HepG2 (cell line): Measurements from ENCODE around the gene QKI. TPM values are rescaled to one million over a fixed set of nuclear protein-coding genes. Genes with fewer than 3 reads are reported as not detected.

Experiments used
- AGO2 ChIP-seq: fragments of 200-400 bp; formaldehyde crosslinking; optimal IDR thresholded peaks from 2 replicates; pipeline ENCODE3; 2017; ENCODE audit warnings: mild to moderate bottlenecking, low read depth, low read length, moderate library complexity
- CHCHD3 ChIP-seq: sonication (generic); formaldehyde crosslinking; IDR thresholded peaks from 2 replicates; pipeline ENCODE4 v1.8.0; 2022; ENCODE audit warnings: mild to moderate bottlenecking, missing genetic modification reagents, moderate library complexity
- KLF12 ChIP-seq: sonication (generic); formaldehyde crosslinking; IDR thresholded peaks from 2 replicates; pipeline ENCODE4 v1.4.0; 2020; ENCODE audit warnings: missing genetic modification reagents, borderline replicate concordance
- MAZ ChIP-seq, 2 experiments: sonication (generic) in 1 of 2; formaldehyde crosslinking in 1 of 2; IDR thresholded peaks; 2 replicates each; pipeline versions ENCODE4 v1.5.0 to v1.6.1; 2012 to 2020; ENCODE audit warnings: low read depth in 2 of 2, mild to moderate bottlenecking in 2 of 2, borderline replicate concordance in 1 of 2, improper control_type of control experiment in 1 of 2, low read length in 1 of 2, missing genetic modification reagents in 1 of 2, moderate library complexity in 1 of 2
- NFYB ChIP-seq: sonication (generic); formaldehyde crosslinking; IDR thresholded peaks from 2 replicates; pipeline ENCODE4 v1.4.0; 2020; ENCODE audit warnings: missing genetic modification reagents
- NR1H2 ChIP-seq: sonication (generic); formaldehyde crosslinking; IDR thresholded peaks from 2 replicates; pipeline ENCODE4 v1.8.1; 2022; ENCODE audit warnings: low read depth, missing genetic modification reagents, borderline replicate concordance
- ONECUT2 ChIP-seq: sonication (generic); formaldehyde crosslinking; IDR thresholded peaks from 2 replicates; pipeline ENCODE4 v1.4.0; 2020; ENCODE audit warnings: missing genetic modification reagents
- POGZ ChIP-seq: sonication (generic); formaldehyde crosslinking; IDR thresholded peaks from 2 replicates; pipeline ENCODE4 v1.4.0; 2020; ENCODE audit warnings: mild to moderate bottlenecking, missing genetic modification reagents
- RXRA ChIP-seq: sonication (generic); formaldehyde crosslinking; IDR thresholded peaks from 2 replicates; pipeline ENCODE4 v1.5.1; 2020; ENCODE audit warnings: missing genetic modification reagents
- TAF15 ChIP-seq: fragments of 200-400 bp; formaldehyde crosslinking; IDR thresholded peaks from one replicate; pipeline ENCODE4 v1.6.1; 2018; ENCODE audit warnings: mild to moderate bottlenecking, low read depth, low read length; ENCODE audit not compliant: poor library complexity, severe bottlenecking
- TBP ChIP-seq: sonication (generic); formaldehyde crosslinking; IDR thresholded peaks from 2 replicates; pipeline ENCODE4 v1.5.0; 2020; ENCODE audit warnings: missing genetic modification reagents
- TBX2 ChIP-seq: sonication (generic); formaldehyde crosslinking; IDR thresholded peaks from 2 replicates; pipeline ENCODE4 v1.5.0; 2020; ENCODE audit warnings: missing genetic modification reagents, mild to moderate bottlenecking, borderline replicate concordance
- ZFP36L1 ChIP-seq: sonication (generic); formaldehyde crosslinking; IDR thresholded peaks from 2 replicates; pipeline ENCODE4 v1.8.0; 2022; ENCODE audit warnings: mild to moderate bottlenecking, missing genetic modification reagents, moderate library complexity
- ZNF589 ChIP-seq: sonication (generic); formaldehyde crosslinking; conservative IDR thresholded peaks from 2 replicates; pipeline ENCODE4 v1.8.0; 2022; ENCODE audit warnings: mild to moderate bottlenecking, moderate library complexity, missing genetic modification reagents
- polyA plus RNA-seq, 8 experiments: library from polyadenylated mRNA; depleted of rRNA in 3 of 8; stranded (reverse) in 7 of 8; unstranded in 1 of 8; fragments of >200 nt; fragmentation: Illumina TruSeq in 4 of 8; extraction: Trizol in 4 of 8; gene quantifications; 2 replicates each; pipeline versions ENCODE4 v1.2.1 to v1.2.3, GENCODE V29; 2011 to 2016; ENCODE audit warnings: low read depth in 4 of 8, missing spikeins in 1 of 8, mixed read lengths in 1 of 8; ENCODE audit not compliant: insufficient read depth in 1 of 8
- total RNA-seq, 5 experiments: library from RNA; depleted of rRNA; stranded (reverse); fragments of >200 nt; fragmentation: Illumina TruSeq; extraction: Trizol; gene quantifications; 2 replicates each; pipeline ENCODE4 v1.2.3, GENCODE V29; 2016; ENCODE audit warnings: low read depth in 1 of 5
- TF ChIP-seq, protein P1 (sequence below): sonication (generic); formaldehyde crosslinking; IDR thresholded peaks from 2 replicates; pipeline ENCODE4 v1.4.0; 2020; ENCODE audit warnings: low read depth, mild to moderate bottlenecking, missing genetic modification reagents
- TF ChIP-seq, protein P2 (sequence below): sonication (generic); formaldehyde crosslinking; IDR thresholded peaks from 2 replicates; pipeline ENCODE4 v1.4.0; 2020; ENCODE audit warnings: missing genetic modification reagents, borderline replicate concordance
- TF ChIP-seq, protein P3 (sequence below): sonication (generic); formaldehyde crosslinking; IDR thresholded peaks from 2 replicates; pipeline ENCODE4 v1.5.1; 2020; ENCODE audit warnings: missing genetic modification reagents, mild to moderate bottlenecking, borderline replicate concordance
- TF ChIP-seq, protein P4 (sequence below): sonication (generic); formaldehyde crosslinking; IDR thresholded peaks from 2 replicates; pipeline ENCODE4 v1.4.0; 2020; ENCODE audit warnings: missing genetic modification reagents

The QKI gene
- total and polyA plus RNA-seq, 2 of the 13 experiments (the other 11 are each of a cell fraction or from before 2014, with no cell fraction given): 136 to 137 TPM

DNA sequence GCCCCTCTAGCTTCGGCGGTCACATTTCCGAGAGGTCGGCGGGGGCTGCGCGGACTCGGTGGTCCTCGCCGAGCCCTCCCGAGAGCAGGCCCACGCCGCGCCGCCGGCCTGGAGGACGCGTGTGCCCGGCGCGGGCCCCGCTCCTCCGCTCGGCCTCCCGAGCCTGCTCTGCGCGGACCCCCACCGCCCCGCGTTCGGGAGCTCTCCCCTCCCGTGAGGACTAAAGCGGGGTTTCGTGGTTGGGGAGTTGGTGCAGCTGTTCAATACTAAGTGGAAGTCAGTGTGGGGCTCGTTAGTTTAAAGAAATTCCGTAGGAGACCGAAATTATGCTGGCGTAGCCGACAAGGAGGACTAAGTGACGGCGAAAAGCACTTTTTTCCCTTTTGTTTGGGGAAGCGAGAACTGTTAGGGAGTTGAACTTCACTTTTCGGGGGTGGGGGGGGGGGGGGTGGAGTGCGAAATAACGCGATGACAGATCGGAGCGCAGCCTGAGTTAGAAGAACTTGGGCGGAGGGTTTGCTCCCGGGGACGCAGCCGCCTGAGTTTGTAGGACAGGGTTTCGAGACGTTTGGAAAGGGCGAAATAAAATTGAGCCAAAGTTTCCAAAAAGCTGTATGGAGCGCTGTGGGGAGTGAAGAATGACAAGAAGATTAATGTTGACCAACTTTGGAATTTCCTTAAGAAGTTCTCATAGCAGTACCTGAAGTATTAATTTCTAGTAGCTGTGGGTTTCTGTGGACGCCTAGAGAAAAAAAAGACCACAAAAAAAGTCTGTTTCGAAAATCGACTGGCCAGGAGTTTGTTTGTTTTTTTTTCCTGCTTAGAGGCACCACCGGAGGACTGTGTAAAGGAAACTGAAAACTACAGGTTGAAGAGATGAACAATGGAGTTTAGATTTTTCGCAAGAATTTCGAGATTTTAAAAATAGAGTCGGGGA is 1.4 kb downstream of the QKI start (continued):
- TF ChIP-seq ZNF589 (no peak), AGO2 (peak; percentile 79), ONECUT2 (CRISPR knock-in tag) (no peak), MAZ (IDR thresholded peaks at IDR 0.05; ENCODE audit: borderline replicate concordance, low read depth, low read length) (no peak), MAZ (CRISPR knock-in tag; IDR thresholded peaks at IDR 0.05; ENCODE audit: low read depth) (no peak), CHCHD3 (no peak), RXRA (CRISPR knock-in tag) (no peak), NFYB (CRISPR knock-in tag) (no peak), KLF12 (CRISPR knock-in tag) (no peak; the same call in 1 of the 2 replicates), NR1H2 (CRISPR knock-in tag) (no peak; the same call in 1 of the 2 replicates), ZFP36L1 (no peak), TBX2 (CRISPR knock-in tag) (no peak), TAF15 (no peak), TBP (CRISPR knock-in tag) (no peak), POGZ (CRISPR knock-in tag) (no peak)
- TF ChIP-seq, protein P1, sequence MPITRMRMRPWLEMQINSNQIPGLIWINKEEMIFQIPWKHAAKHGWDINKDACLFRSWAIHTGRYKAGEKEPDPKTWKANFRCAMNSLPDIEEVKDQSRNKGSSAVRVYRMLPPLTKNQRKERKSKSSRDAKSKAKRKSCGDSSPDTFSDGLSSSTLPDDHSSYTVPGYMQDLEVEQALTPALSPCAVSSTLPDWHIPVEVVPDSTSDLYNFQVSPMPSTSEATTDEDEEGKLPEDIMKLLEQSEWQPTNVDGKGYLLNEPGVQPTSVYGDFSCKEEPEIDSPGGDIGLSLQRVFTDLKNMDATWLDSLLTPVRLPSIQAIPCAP (CRISPR knock-in tag): no peak
- TF ChIP-seq, protein P2, sequence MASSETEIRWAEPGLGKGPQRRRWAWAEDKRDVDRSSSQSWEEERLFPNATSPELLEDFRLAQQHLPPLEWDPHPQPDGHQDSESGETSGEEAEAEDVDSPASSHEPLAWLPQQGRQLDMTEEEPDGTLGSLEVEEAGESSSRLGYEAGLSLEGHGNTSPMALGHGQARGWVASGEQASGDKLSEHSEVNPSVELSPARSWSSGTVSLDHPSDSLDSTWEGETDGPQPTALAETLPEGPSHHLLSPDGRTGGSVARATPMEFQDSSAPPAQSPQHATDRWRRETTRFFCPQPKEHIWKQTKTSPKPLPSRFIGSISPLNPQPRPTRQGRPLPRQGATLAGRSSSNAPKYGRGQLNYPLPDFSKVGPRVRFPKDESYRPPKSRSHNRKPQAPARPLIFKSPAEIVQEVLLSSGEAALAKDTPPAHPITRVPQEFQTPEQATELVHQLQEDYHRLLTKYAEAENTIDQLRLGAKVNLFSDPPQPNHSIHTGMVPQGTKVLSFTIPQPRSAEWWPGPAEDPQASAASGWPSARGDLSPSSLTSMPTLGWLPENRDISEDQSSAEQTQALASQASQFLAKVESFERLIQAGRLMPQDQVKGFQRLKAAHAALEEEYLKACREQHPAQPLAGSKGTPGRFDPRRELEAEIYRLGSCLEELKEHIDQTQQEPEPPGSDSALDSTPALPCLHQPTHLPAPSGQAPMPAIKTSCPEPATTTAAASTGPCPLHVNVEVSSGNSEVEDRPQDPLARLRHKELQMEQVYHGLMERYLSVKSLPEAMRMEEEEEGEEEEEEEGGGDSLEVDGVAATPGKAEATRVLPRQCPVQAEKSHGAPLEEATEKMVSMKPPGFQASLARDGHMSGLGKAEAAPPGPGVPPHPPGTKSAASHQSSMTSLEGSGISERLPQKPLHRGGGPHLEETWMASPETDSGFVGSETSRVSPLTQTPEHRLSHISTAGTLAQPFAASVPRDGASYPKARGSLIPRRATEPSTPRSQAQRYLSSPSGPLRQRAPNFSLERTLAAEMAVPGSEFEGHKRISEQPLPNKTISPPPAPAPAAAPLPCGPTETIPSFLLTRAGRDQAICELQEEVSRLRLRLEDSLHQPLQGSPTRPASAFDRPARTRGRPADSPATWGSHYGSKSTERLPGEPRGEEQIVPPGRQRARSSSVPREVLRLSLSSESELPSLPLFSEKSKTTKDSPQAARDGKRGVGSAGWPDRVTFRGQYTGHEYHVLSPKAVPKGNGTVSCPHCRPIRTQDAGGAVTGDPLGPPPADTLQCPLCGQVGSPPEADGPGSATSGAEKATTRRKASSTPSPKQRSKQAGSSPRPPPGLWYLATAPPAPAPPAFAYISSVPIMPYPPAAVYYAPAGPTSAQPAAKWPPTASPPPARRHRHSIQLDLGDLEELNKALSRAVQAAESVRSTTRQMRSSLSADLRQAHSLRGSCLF (CRISPR knock-in tag): no peak
- TF ChIP-seq, protein P3, sequence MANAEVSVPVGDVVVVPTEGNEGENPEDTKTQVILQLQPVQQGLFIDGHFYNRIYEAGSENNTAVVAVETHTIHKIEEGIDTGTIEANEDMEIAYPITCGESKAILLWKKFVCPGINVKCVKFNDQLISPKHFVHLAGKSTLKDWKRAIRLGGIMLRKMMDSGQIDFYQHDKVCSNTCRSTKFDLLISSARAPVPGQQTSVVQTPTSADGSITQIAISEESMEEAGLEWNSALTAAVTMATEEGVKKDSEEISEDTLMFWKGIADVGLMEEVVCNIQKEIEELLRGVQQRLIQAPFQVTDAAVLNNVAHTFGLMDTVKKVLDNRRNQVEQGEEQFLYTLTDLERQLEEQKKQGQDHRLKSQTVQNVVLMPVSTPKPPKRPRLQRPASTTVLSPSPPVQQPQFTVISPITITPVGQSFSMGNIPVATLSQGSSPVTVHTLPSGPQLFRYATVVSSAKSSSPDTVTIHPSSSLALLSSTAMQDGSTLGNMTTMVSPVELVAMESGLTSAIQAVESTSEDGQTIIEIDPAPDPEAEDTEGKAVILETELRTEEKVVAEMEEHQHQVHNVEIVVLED (CRISPR knock-in tag): no peak
- TF ChIP-seq, protein P4, sequence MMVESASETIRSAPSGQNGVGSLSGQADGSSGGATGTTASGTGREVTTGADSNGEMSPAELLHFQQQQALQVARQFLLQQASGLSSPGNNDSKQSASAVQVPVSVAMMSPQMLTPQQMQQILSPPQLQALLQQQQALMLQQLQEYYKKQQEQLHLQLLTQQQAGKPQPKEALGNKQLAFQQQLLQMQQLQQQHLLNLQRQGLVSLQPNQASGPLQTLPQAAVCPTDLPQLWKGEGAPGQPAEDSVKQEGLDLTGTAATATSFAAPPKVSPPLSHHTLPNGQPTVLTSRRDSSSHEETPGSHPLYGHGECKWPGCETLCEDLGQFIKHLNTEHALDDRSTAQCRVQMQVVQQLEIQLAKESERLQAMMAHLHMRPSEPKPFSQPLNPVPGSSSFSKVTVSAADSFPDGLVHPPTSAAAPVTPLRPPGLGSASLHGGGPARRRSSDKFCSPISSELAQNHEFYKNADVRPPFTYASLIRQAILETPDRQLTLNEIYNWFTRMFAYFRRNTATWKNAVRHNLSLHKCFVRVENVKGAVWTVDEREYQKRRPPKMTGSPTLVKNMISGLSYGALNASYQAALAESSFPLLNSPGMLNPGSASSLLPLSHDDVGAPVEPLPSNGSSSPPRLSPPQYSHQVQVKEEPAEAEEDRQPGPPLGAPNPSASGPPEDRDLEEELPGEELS: no peak
